ENCODE measurements around the gene SYNGR1.

SYNGR1 gene

GRCh38 chr22:39417641-39418040, 67.8 kb downstream of the SYNGR1 start:
- no peak for DNase-seq (ENCODE audit: low read depth)
- H3K4me3 ChIP-seq (ENCODE audit: low read depth, low read length) = no peak overlapping the region
- TF ChIP-seq CTCF (IDR thresholded peaks at IDR 0.05; ENCODE audit: low read depth, low read length, missing control alignments) = no peak

GRCh38 chr22:39418696-39419095, 68.9 kb downstream of the SYNGR1 start:
- TF ChIP-seq CTCF (IDR thresholded peaks at IDR 0.05; ENCODE audit: low read depth, low read length, missing control alignments) = no peak
- no peak overlapping the region for H3K4me3 ChIP-seq (ENCODE audit: low read depth, low read length)
- no peak for DNase-seq (ENCODE audit: low read depth)

GRCh38 chr22:39419096-39419495, 69.3 kb downstream of the SYNGR1 start:
- DNase-seq (ENCODE audit: low read depth) = no peak
- no peak for TF ChIP-seq CTCF (IDR thresholded peaks at IDR 0.05; ENCODE audit: low read depth, low read length, missing control alignments)
- H3K4me3 ChIP-seq (ENCODE audit: low read depth, low read length) = no peak overlapping the region

GRCh38 chr22:39419911-39420310, 70.1 kb downstream of the SYNGR1 start:
- no peak for DNase-seq (ENCODE audit: low read depth)
- TF ChIP-seq CTCF (IDR thresholded peaks at IDR 0.05; ENCODE audit: low read depth, low read length, missing control alignments) = no peak
- H3K4me3 ChIP-seq (ENCODE audit: low read depth, low read length) = no peak overlapping the region

- DNase-seq (ENCODE audit: low read depth) = no peak
- TF ChIP-seq CTCF (IDR thresholded peaks at IDR 0.05; ENCODE audit: low read depth, low read length, missing control alignments) = no peak
- no peak overlapping the region for H3K4me3 ChIP-seq (ENCODE audit: low read depth, low read length)
Observed at GRCh38 chr22:39421691-39422090, 71.9 kb downstream of the SYNGR1 start.

- no peak for DNase-seq (ENCODE audit: low read depth)
- no peak for TF ChIP-seq CTCF (IDR thresholded peaks at IDR 0.05; ENCODE audit: low read depth, low read length, missing control alignments)
- no peak overlapping the region for H3K4me3 ChIP-seq (ENCODE audit: low read depth, low read length)
Observed at GRCh38 chr22:39422101-39422500, 72.3 kb downstream of the SYNGR1 start.

GRCh38 chr22:39422721-39423120, 72.9 kb downstream of the SYNGR1 start:
- no peak for TF ChIP-seq CTCF (IDR thresholded peaks at IDR 0.05; ENCODE audit: low read depth, low read length, missing control alignments)
- no peak for DNase-seq (ENCODE audit: low read depth)

More at GRCh38 chr22:39422721-39423120, 72.9 kb downstream of the SYNGR1 start:
- H3K4me3 ChIP-seq (ENCODE audit: low read depth, low read length) = no peak overlapping the region
